Neural cell (in vitro differentiated cells): ENCODE measurements around the gene VSIG4. TPM values are rescaled to one million over a fixed set of nuclear protein-coding genes. Genes with fewer than 3 reads are reported as not detected.

Experiments used
- H2AFZ ChIP-seq: fragments of 200-600, 300-800 bp; sonication (generic), shearing (Covaris generic); 2 replicates; pipeline ENCODE4 v1.6.0; 2014; ENCODE audit warnings: low read depth, mild to moderate bottlenecking, antibody characterized with exemption, low read length, moderate library complexity
- H3F3A ChIP-seq: fragments of 200-600 bp; shearing (Covaris generic); 2 replicates; pipeline ENCODE4 v1.6.1; 2016; ENCODE audit warnings: mild to moderate bottlenecking, moderate library complexity, mixed read lengths, antibody characterized with exemption, low read length; ENCODE audit not compliant: insufficient read depth, poor library complexity, severe bottlenecking
- H3K27ac ChIP-seq: fragments of 200-600, 300-800 bp; sonication (generic), shearing (Covaris generic); 2 replicates; pipeline ENCODE4 v1.5.1; 2014; ENCODE audit warnings: mild to moderate bottlenecking, low read length, moderate library complexity
- H3K27me3 ChIP-seq: fragments of 300-800, 200-600 bp; sonication (generic), shearing (Covaris generic); 2 replicates; pipeline ENCODE4 v1.6.0; 2014; ENCODE audit warnings: mild to moderate bottlenecking, low read depth, low read length, moderate library complexity; ENCODE audit not compliant: insufficient read depth
- H3K36me3 ChIP-seq: fragments of 300-800, 200-600 bp; sonication (generic), shearing (Covaris generic); 2 replicates; pipeline ENCODE4 v1.5.1; 2014; ENCODE audit warnings: mild to moderate bottlenecking, antibody characterized with exemption, low read length, moderate library complexity; ENCODE audit not compliant: insufficient read depth
- H3K4me2 ChIP-seq: fragments of 300-800, 200-600 bp; sonication (generic), shearing (Covaris generic); 2 replicates; pipeline ENCODE4 v1.6.0; 2014; ENCODE audit warnings: mild to moderate bottlenecking, low read length
- H3K4me3 ChIP-seq: fragments of 300-800, 200-600 bp; sonication (generic), shearing (Covaris generic); 2 replicates; pipeline ENCODE4 v1.5.1; 2014; ENCODE audit warnings: mild to moderate bottlenecking, low read length, moderate library complexity
- H3K79me2 ChIP-seq: fragments of 200-600 bp; shearing (Covaris generic); replicated peaks from 2 replicates; pipeline ENCODE4 v1.6.0; 2014; ENCODE audit warnings: mild to moderate bottlenecking, low read length, moderate library complexity; ENCODE audit not compliant: insufficient read depth
- H3K9ac ChIP-seq: fragments of 300-800, 200-600 bp; sonication (generic), shearing (Covaris generic); 2 replicates; pipeline ENCODE4 v1.6.1; 2016; ENCODE audit warnings: mild to moderate bottlenecking, low read length, mixed read lengths
- H3K9me2 ChIP-seq: fragments of 200-600 bp; shearing (Covaris generic); 2 replicates; pipeline ENCODE4 v1.6.1; 2016; ENCODE audit warnings: mild to moderate bottlenecking, low read length, mixed read lengths; ENCODE audit not compliant: insufficient read depth
- H3K9me3 ChIP-seq: fragments of 200-600, 300-800 bp; sonication (generic), shearing (Covaris generic); 2 replicates; pipeline ENCODE4 v1.6.1; 2016; ENCODE audit warnings: mild to moderate bottlenecking, mixed run types, low read length, moderate library complexity, mixed read lengths
- H4K20me1 ChIP-seq: fragments of 200-600 bp; shearing (Covaris generic); 2 replicates; pipeline ENCODE4 v1.6.1; 2016; ENCODE audit warnings: mild to moderate bottlenecking, mixed run types; ENCODE audit not compliant: insufficient read depth
- CTCF ChIP-seq: fragments of 450-650 bp; IDR thresholded peaks from 2 replicates; pipeline ENCODE4 v1.5.1; 2014; ENCODE audit warnings: antibody characterized with exemption, mild to moderate bottlenecking, moderate library complexity; ENCODE audit not compliant: poor library complexity, severe bottlenecking
- EP300 ChIP-seq: fragments of 450-650 bp; conservative IDR thresholded peaks from 2 replicates; pipeline ENCODE4 v1.6.1; 2014; ENCODE audit warnings: antibody characterized with exemption, mild to moderate bottlenecking, moderate library complexity; ENCODE audit not compliant: poor library complexity, severe bottlenecking
- EZH2 ChIP-seq: fragments of 200-600, 300-800 bp; shearing (Covaris generic), sonication (generic); IDR thresholded peaks from 2 replicates; pipeline ENCODE4 v1.6.1; 2014; ENCODE audit warnings: antibody characterized with exemption, low read length, borderline replicate concordance, mild to moderate bottlenecking; ENCODE audit not compliant: insufficient read depth, poor library complexity, severe bottlenecking
- MXI1 ChIP-seq: fragments of 450-650 bp; conservative IDR thresholded peaks from 2 replicates; pipeline ENCODE4 v1.6.1; 2014; ENCODE audit warnings: antibody characterized with exemption, mild to moderate bottlenecking; ENCODE audit not compliant: poor library complexity, severe bottlenecking
- POLR2AphosphoS5 ChIP-seq: IDR thresholded peaks from 2 replicates; pipeline ENCODE4 v1.6.1; 2012
- RAD21 ChIP-seq: fragments of 450-650 bp; conservative IDR thresholded peaks from 2 replicates; pipeline ENCODE4 v1.6.1; 2014; ENCODE audit warnings: antibody characterized with exemption, mild to moderate bottlenecking, moderate library complexity
- REST ChIP-seq: IDR thresholded peaks from 2 replicates; pipeline ENCODE4 v1.6.1; 2012; ENCODE audit warnings: borderline replicate concordance
- SMC3 ChIP-seq: fragments of 450-650 bp; conservative IDR thresholded peaks from 2 replicates; pipeline ENCODE4 v1.6.1; 2014; ENCODE audit warnings: antibody characterized with exemption, mild to moderate bottlenecking, moderate library complexity; ENCODE audit not compliant: poor library complexity
- TAF1 ChIP-seq: IDR thresholded peaks from 2 replicates; pipeline ENCODE4 v1.6.1; 2012; ENCODE audit warnings: low read depth
- polyA plus RNA-seq: library from polyadenylated mRNA; depleted of rRNA; stranded (reverse); fragments of >200 nt; gene quantifications from 2 replicates; pipeline ENCODE4 v1.2.3, GENCODE V29; 2014

VSIG4 gene
- polyA plus RNA-seq, 1 donor from 2014 or later: not detected

GRCh38 chrX:66014556-66014955 is 25.3 kb downstream of the VSIG4 start:
- Histone ChIP-seq H3F3A (no peaks in the 10 kb centered on the region), H3K9me3 (no peaks in the 10 kb centered on the region), H3K36me3 (no peaks in the 10 kb centered on the region), H3K27ac (no peak overlapping the region), H4K20me1 (no peaks in the 10 kb centered on the region), H3K9ac (no peak overlapping the region), H3K9me2 (no peaks in the 10 kb centered on the region), H3K27me3 (no peaks in the 10 kb centered on the region), H3K4me3 (no peak overlapping the region), H3K79me2 (no peaks in the 10 kb centered on the region), H3K4me2 (no peak overlapping the region), H2AFZ (no peak overlapping the region)
- TF ChIP-seq SMC3 (no peak), EP300 (no peak), RAD21 (no peak), TAF1 (no peak), CTCF (no peak), EZH2 (no peak), POLR2AphosphoS5 (no peak), REST (no peak)

GRCh38 chrX:66014084-66014483 is 25.8 kb downstream of the VSIG4 start:
- Histone ChIP-seq H4K20me1 (no peaks in the 10 kb centered on the region), H3K36me3 (no peaks in the 10 kb centered on the region), H3F3A (no peaks in the 10 kb centered on the region), H3K9ac (no peak overlapping the region), H2AFZ (no peak overlapping the region), H3K4me3 (no peak overlapping the region), H3K27me3 (no peaks in the 10 kb centered on the region), H3K79me2 (no peaks in the 10 kb centered on the region), H3K9me3 (no peaks in the 10 kb centered on the region), H3K9me2 (no peaks in the 10 kb centered on the region), H3K27ac (no peak overlapping the region), H3K4me2 (no peak overlapping the region)
- TF ChIP-seq MXI1 (no peak), EZH2 (no peak), EP300 (no peak), TAF1 (no peak), POLR2AphosphoS5 (no peak), SMC3 (no peak), REST (no peak), RAD21 (no peak), CTCF (no peak)
